Stimulated activated CD4-positive, alpha-beta T cell treated with anti-CD3 and anti-CD28 coated beads, TNF-alpha, amount 100 ng/mL, for 4 hours (primary cell): ENCODE results near the gene ASIC1.

ENCODE experiments used
- DNase-seq, 3 experiments: peaks; one replicate each; pipeline ENCODE4 v3.0.0-alpha.2; 2020; ENCODE audit warnings: low read depth in 3 of 3

ASIC1 gene

DNA sequence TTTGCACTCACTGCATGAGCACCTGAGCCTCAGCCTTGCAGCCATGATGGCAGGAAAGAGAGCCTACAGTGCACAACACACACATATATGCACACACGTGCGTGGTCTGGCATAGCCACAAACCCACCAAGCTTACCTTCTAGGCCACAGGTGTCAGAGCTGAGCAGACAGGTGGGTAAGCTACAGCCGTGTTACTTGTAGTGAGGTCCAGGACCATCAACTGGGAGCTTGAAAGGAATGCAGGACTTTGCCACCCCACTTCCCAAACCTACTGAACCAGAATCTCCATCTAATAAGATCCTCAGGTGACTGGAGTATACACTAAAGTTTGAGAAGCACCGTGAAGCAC, 2.7 kb downstream of the ASIC1 start:
- DNase-seq, result no peak

DNA sequence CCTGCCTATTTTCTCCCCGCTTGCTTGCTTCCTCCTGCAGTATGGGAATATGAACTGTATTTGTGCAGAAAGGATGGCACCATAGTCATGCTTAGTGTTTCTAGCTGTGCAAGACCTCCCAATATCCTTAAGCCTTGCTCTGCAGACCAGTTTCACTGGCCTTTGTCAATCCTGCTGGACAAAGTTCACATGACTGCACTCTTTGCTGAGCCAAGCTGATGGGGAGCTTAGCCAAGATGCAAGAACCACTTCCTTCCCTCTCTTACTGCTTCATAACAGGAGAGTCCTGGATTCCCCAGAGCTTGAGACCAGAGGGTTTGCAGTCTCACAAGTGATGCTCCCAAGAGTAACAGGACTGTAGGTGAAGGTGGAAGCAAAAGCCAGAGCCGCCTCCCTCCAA, 3.8 kb downstream of the ASIC1 start:
- DNase-seq, result no peak

DNA sequence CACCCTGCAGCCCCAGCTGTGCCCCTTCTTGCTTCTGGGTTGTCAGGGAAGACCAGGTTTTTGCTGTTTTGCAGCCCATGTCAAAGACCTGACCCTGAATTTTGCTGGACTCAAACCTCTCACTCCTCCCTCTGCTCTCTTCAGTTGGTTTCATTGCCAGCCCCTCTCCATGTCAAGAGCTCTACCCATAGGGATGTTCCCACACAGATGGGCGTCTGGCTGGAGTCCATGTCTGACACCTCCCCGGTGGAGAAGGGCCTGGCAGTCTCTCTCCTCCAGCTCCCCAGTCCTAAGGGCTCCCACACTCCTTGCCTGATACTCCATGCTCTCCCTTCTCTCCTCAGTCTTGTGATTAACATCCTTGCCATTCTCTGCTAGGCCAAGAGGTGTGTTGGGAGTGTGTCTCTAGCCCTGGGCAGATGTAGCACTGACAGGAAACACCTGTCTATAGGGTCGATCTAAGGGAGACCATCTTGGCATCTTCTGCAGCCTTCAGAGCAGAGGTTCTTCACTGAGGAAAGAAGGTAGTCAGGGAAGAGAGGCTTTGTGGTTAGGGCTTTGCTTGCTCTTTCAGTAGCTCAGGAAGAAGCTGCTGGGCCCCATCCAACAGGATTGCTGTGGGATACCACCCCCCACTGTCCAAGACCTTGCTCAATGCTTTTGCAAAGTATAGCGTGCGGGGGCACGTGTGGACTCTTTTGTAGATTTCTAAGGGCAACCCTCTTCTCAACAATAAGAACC, 4.7 kb downstream of the ASIC1 start:
- DNase-seq, result no peak

DNA sequence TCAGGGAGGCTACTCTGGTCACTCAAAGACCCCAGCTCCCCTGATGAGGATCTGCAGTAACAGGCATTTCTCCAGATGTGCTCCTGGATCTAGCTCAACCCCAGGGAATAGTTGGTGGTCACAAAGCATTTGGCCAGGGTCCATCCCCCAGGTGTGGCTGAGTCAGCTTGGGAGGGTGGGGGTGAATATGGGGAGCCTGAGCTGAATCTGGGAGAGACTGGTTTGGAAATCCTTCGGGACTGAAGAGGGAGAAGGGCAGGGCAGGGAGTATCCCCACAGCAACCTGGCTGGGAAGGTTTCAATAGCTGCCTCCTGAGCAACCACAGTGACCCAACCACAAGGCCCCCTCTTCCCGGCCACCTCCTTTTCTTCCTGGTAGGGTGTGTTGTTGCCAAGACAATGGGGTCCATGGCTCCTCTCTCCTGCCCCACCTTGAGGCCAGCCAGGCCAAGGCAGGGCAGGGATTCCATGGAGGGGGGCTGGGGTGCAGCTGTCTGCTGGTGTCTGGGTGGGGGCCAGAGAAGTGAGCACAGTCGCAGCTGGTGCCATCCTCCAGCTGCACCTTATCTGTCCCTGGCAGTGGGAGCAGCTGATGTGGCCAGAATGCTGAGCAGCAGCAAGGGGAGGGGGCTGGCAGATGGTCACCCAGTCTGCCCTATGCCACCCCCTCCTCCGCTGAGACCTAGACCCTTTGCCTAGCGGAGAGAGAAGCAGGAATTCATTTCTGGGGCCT, 5.5 kb downstream of the ASIC1 start:
- no peak for DNase-seq

DNA sequence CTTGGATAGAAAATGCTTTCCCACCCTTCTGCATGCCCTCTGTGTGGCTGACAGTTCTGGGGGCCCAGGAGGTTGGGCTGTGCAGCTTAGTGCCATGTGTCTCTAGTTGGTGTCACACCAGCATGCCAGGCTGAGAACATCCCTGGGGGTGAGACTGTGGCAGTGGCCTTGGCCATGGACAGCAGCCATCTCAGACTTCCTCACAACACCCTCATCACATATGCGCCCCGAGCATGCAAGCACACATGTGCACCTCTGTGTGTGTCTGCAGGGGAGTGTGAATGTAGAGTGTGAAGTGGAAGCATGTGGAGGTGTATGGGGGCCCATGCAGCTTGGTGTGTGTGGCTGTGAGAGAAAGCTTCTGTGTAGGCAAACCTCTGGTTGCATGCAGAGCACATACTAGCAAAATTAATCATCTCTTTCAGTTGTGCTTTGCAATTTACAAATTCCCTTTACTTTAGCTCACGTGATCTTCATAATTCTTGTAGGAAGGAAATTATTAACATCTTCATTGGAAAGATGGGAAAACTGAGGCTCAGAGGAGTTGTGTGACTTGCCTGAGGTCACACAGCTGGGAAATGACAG, 8.4 kb downstream of the ASIC1 start:
- DNase-seq, result no peak

DNA sequence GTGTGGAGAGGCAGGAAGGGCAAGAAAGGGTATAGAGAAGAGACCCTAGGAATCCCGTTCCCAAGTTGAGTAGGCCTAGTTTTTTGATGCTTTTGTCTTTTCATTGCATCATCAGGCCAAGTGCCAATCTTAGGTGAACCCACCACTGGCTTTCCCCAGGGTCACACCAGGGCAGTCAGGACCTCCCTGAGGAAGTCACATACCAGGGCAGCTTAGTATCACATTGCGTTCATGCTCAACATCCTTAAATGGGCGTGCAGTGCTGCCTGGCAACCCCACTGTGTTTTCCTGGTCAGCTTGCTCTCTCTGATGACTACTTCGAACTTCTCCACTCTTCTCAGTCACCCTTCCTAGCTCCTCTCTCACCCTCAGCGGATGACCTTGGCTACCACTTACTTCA, 9.0 kb downstream of the ASIC1 start:
- DNase-seq, result no peak

DNA sequence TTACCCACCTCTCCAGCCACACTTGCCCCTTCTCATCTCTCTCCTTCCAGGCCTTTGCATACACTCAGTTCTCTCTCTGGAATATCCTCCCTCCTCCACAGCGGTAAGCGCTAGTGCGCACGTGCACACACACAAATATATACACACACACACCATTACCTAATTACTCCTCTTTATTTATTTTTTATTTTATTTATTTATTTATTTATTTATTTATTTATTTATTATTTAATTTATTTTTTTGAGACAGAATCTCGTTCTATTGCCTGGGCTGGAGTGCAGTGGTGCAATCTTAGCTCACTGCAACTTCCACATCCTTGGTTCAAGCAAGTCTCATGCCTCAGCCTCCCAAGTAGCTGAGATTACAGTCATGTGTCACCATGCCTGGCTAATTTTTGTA, 11.7 kb downstream of the ASIC1 start:
- no peak for DNase-seq

DNA sequence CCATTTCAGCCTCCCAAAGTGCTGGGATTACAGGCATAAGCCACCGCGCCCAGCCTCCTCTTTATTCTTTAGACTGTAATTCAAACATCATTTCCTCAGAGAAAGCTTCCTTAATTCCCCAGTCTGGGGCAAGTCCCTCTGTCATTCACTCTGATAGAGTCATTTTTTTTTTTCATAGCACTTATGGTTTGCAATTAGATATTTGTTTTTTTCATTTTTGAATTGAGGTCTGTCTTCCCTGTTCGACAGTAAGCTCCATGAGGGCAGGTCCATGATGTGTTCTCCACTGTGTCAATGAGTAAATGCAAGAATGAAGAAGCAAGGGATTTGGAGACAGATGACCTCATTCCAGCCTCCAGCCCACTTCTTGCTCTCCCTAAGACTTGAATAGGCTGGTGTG, 12.1 kb downstream of the ASIC1 start:
- DNase-seq, result no peak

DNA sequence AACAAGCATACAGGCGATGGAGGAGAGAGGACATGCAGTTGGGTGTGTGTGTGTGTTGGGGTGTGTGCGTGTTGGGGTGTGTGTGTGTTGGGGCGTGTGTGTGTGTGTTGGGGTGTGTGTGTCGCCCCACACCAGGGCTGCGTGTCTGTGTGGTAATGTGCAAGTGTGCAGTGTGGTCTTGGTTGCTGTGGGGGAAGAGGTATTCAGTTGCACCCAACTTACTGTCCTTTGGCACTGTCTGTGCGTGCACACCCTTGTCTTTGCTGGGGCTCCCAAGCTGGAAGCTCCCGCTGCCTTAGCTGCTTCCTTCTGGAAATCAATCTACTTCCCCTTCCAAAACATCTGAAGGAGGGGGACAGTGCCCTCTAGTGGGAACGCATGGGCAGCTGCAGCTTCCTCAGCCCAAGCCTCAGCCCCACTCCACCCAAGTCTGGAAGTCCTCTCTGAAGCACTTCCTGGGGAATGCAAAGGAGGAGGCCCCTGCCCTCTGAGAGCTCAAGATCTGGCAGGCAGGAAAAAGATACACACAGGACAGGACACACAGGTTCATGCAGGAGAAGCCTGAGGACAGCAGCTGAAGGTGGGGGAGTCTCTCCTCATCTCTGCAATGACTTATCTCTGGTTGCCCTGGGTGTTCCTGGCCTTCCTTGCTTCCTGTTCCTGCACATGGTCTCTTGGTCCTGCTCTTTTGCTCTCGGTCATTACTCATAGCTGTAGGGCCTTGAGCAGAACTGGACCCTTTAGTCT, 13.1 kb downstream of the ASIC1 start:
- peak; percentile 29 to 41 (median 40) for DNase-seq

DNA sequence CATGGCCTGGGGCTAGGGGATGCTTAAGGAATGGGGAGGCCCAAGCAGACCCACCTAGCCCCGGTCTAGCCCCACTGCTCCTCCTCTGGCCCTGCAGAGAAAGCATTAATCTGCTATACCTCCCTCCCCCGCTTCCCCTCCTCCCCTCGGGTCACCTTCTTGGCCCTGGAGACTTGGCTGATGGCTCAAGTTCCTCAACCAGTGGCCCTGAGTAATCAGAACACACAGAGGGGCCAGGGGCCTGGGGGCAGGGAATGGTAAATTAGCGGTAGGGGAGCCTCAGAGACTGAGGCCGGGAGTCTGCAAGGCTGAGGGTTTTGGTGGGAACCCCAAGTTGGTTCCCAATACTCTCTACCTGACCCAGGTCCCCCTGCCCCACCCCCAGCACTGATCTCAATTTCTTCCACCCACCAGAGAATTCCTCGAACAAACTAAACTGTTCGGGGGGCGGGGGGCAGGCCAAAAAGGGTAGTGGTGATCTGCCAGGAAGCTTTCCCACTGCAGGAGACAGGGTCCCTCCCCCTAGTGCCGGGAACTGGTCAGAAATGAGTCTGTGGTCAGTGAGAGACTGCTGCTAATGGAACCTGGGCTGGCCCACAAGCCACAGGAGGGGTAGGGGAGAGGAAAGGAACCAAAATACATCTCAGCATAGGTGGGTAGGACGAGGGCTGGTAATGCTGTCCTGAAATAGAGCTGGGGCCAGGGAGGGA, 15.0 kb downstream of the ASIC1 start:
- DNase-seq, result no peak

DNA sequence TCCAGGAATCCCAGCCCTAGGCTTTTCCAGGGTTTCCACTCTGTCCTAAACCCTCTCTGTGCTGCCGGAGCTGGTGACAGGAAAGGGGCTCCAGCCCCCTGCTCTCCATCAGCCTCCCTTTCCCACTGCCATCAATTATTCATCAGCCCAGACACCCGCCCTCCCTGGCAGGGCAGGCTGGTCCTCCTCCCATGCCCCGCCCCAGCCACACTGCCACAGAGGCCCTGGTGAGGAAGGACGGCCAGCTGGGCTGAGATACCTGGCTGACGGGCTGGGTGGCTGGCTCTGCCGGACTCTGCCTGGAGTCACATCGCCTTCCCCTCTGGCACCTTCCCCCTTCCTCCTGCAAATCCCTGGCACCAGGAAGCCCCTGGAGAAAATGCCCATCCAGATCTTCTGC, 15.8 kb downstream of the ASIC1 start:
- no peak for DNase-seq

DNA sequence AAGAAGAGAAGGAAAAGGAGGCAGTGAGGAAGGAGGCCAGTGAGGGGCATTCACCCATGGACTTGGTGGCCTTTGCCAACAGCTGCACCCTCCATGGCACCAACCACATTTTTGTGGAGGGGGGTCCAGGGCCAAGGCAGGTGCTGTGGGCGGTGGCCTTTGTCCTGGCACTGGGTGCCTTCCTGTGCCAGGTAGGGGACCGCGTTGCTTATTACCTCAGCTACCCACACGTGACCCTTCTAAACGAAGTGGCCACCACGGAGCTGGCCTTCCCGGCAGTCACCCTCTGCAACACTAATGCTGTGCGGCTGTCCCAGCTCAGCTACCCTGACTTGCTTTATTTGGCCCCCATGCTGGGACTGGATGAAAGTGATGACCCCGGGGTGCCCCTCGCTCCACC, 16.3 kb downstream of the ASIC1 start:
- DNase-seq, result no peak

DNA sequence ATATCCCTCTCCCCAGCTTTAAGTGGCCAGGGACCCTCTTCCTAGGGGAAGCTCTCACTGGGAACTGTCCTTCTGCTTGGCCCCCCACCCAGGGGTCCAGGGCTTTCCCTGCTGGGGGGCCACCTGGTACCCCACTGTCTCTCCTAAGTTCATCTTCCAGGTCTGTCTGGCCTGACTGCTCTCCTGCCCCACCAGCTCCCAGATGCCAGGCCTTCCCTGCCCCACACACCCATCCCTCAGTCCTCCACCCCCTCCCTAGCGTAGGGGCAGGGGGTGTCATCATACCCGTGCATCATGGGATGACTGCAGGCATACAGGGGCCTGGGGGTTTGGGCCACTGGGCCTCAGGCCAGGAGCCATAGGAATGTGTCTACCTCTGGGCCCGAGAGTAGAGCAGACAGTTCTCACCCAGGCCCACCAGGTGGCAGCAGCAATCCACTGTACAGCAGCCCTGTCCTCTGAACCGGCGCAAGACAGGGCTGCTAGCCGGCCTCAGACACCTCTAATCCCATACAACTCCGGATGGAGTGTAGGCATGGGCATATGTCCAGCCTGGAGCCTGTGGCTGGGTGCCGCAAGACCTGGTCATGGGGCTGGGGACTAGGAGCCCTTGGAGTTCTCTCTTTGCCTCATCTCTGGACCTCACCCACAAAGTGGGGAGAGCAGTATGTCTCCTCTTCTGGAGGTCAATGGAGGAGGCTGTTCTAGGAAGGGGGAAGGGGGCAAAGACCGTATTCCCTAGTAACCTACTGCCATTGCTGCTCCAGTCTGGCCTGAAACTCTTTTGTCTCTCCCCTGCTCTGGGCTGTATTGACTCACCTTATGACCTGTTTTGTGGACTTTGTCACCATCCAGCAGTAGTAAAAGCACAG, 17.8 kb downstream of the ASIC1 start:
- peak; percentile 67 to 72 (median 71) for DNase-seq

DNA sequence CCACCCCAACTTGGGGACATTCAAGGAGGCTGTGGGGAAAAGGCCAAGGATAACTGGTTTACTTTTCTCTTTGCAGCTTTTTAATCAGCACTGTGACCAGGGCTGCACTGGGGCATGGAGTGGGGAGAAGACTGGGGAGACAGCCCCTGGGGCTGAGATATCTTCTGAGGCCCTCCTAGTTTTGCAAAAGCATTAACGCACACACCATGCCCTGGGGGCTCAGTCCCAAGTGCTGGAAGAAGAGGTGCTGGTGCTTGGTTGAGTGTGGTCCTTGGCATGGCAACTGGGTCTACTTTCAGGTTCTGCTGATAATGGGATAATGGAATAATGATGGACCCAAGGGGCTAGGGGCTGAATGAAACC, 18.4 kb downstream of the ASIC1 start:
- DNase-seq, result no peak

DNA sequence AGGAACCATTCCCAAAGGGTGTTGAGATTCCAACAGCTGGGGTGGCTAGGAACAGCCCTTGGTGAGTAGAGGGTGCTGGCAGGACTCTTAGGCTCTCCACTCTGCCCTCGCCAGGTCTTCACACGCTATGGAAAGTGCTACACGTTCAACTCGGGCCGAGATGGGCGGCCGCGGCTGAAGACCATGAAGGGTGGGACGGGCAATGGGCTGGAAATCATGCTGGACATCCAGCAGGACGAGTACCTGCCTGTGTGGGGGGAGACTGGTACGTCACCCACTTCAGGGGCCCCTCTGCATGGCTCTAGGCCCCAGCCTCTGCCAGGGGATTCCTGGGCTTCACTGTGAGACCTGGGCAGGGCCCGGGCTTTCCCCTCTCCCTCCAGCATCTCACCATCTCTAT, 19.7 kb downstream of the ASIC1 start:
- no peak for DNase-seq

DNA sequence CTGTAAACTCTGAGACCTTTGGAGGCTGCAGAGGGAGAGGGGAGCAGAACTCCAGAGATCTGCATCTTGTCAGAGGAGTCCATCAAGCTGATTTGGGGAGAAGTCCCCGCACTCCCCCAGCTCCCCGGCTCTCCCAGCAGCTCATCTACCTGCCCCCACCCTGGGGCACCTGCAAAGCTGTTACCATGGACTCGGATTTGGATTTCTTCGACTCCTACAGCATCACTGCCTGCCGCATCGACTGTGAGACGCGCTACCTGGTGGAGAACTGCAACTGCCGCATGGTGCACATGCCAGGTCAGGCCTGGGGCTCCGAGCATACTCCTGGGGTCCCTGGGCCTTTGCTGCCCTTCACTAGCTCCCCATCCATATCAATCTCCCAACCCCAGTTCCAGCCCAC, 20.9 kb downstream of the ASIC1 start:
- no peak for DNase-seq

DNA sequence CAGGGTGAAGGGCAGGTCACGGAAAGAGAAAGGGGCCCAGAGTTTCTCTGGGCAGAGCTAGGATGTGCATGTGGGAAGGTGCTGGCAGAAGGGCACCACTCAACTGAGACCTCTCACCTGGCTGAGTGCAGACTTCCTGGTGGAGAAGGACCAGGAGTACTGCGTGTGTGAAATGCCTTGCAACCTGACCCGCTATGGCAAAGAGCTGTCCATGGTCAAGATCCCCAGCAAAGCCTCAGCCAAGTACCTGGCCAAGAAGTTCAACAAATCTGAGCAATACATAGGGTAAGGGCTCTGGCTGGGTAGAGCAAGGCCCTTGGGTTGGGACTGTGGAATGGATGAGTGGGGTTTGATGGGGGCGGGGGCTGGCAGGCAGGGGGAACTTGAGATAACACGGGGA, 22.4 kb downstream of the ASIC1 start:
- DNase-seq, result no peak

DNA sequence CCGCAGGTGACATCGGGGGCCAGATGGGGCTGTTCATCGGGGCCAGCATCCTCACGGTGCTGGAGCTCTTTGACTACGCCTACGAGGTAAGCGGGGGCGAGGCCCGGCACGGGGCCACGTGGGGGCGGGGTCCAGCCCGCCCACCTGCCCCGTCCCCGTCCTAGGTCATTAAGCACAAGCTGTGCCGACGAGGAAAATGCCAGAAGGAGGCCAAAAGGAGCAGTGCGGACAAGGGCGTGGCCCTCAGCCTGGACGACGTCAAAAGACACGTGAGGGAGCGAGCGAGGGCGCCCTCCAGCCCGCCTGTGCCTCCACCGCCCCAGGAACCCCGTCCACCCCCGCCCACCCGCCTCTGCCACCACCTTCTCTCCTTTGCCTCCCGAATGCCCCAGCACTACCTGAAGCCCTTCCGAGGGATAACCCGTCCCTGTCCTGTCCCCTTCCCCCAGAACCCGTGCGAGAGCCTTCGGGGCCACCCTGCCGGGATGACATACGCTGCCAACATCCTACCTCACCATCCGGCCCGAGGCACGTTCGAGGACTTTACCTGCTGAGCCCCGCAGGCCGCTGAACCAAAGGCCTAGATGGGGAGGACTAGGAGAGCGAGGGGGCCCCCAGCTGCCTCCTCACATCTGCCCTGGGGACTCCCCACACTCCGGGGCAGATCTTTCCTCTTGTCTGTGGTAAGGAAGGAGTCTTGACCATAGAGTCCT, 23.9 kb downstream of the ASIC1 start:
- DNase-seq, result no peak

DNA sequence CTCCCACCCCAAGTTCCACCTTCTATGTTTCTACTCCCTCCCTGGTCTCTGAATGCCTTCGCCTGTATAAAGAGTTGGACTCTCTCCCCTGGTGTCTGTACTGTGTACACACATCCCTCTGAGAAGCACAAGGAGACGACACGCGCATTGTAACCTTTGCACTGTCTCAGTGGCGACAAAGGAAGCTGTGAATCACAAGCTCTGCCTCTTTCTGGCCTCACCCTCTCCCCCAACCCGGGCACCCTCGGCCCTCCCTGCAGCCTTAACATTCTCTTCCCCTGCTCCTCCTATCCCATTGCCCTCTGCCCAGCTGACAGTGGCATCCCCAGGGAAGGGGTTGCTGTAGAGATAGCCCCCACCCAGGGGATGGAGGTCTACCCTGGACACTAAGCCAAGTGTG, 25.2 kb downstream of the ASIC1 start:
- no peak for DNase-seq

DNA sequence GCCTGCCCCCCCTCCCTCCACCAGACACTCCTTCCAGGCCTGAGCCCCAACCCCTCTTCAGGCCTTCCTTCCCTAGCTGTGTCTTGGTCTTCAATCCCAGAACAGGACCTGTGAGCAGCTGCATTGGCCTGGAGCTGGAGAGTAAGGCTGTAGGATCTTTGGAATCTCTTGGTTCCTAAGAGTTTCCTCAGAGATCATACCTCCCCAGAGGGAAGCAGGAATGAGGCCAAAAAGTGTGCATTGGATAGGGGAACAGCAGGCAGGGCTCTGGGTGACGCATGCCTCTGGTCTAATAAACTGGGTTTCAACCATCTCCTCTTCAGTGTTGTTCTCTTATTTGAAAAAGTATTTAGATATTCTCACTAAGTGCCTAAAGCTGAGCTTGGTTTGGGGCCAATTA, 25.9 kb downstream of the ASIC1 start:
- DNase-seq, result no peak
